CMK (cell line): ENCODE data around the gene PCSK6.
"Not testable (repeated sequence)": the region's sequence is repeated elsewhere in the genome, so short reads cannot be mapped to it uniquely, and the experiment has no call there.

Source experiments
- DNase-seq: peaks from one replicate; pipeline ENCODE4 v3.0.0-alpha.2; 2010; ENCODE audit warnings: low read depth

Gene PCSK6

DNA sequence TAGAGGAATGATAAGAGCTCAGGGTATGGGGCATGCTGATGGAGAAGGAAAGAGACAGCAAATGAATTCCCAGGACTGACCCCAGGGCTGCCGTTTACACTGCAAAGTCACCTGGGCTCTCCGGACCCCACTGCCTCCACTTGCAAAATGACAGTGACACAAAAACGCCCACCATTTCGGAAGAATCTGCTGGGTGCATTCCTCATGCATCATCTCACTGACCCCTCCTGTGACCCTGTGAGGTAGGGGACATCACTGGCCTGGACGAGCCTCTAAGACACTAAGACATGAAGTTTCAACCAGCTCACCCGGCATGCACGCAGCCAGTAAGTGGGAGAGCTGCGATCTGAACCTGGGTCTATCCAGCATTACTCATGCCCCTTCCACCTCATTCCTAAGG, 60.3 kb downstream of the PCSK6 start:
- no peak for DNase-seq

DNA sequence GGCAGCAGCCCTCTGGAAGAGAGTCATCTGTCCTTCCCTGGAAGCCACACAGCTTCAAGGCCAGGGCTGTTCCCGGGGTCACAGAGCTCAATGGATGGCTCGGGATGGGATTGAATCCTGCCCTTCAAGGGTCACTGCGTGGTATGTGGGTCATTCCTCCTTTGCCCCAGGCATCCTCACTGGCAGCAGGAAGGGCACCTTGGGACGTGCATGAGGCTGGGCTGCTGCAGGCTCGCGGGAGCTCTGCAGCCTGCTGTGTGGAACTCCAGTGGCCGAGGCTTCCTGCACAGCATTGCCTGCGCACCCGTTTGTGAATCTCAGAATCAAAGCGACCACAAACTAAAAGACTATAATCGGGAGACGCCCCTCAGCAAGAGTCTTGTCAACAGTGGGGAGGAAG, 60.7 kb downstream of the PCSK6 start:
- no peak for DNase-seq

DNA sequence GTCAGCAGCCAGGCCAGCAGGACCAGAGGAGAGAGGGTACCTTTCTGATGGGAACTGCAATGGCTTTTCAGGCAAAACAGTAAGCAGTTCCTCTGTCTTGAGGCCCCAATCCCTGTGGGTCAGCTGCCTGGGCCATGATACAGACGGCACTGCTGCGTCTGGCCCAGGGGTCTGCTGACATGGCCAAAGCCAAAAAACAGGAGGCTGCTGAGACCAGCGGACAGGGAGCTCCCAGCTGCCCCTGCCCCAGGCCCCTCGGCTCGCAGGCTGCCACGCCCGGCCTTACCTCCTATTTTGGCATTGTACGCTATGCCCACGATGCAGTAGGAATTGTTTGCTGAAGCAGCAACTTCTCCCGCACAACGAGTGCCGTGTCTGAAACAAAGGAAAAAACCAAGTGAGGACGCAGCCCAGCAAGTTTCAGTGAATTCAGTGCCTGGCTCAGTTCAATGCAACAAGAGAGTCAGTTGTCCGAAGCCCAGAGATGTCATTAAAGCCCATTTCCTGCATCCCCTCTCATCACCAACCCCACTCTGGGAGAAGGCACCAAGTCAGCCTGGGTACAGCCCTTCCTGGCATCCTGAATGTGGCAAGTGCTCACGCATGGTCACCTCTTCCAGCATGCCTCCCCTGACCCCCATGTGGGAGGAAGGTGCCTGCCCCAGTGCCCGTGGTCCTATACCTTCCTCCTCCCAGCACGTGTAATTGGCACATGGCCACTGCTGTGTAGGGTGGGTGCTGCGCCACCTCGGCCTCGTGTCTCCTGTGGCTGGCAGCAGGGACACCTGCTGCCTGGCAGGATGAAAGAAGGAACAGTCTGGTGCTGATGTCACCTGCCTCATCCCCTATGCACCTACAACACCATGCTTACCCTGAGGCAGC, 61.7 kb downstream of the PCSK6 start:
- no peak for DNase-seq

DNA sequence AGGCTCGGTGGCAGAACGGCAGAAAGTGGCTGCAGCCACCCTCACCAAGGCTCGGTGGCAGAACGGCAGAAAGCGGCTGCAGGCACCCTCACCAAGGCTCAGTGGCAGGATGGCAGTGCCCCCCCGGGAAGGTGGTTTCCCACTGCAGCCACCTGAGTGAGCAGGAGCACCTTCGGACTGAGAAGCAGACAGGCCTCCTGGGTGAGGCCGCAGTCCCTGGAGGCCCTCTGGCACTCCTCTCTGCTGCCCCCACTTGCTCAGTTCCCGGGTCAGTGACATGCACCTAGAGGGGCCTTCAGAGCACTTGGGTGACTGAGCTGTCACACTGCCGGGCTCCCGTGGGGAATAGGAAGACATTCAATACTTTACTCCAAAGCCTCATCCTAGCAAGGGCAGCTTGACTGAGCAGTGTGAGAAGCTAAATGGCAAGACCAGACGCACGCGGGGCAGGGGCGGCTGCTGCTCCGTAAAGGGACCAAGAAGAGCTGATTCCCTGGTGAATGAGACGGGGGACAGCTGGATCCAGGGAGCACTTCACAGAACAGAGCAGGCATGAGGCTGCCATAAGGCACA, 62.7 kb downstream of the PCSK6 start:
- no peak for DNase-seq

DNA sequence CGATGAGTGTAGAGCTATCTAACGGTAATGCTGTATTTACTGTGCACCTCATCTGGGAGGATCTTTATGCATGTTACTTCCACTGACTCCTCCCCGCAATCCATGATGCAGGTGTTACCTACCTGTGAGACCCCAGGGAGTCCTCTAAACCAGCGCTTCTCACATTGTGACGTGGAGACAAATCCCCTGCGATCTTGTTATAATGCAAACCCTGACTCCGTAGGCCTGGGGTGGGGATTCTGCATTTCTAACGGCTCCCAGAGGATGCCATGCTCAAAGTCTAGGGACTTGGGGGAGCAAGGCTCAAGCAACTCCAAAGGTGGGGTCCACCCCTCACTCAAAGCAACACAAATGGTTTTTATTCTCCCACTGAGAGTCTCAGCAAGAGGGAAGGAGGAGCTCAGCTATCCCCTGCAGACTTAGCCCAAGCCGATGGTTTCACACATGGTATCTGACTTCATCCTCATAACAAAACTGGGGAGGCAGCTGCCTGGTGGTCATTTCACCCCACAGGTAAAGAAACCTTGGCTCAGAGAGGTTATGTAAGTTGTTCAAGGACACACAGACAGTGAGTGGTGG, 63.6 kb downstream of the PCSK6 start:
- no peak for DNase-seq

DNA sequence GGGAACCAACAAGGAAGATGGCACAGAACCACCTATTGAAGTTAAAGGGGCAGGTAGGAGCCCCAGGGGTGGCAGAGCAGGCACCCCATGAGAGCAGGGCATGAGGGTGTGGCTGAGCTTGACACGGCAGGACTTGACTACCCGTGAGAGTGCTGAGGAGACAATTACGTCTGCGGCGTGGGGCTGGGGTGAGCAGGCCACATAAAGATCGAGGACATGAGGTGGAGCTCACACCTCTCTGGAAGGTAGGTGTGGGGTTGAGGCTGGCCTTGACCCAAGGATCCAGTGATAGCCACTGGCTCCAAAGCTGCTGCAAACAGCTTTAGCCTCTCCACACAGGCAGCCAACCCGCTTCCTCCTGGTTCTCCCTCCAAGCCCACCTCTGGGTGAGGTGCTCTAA, 64.5 kb downstream of the PCSK6 start:
- no peak for DNase-seq

DNA sequence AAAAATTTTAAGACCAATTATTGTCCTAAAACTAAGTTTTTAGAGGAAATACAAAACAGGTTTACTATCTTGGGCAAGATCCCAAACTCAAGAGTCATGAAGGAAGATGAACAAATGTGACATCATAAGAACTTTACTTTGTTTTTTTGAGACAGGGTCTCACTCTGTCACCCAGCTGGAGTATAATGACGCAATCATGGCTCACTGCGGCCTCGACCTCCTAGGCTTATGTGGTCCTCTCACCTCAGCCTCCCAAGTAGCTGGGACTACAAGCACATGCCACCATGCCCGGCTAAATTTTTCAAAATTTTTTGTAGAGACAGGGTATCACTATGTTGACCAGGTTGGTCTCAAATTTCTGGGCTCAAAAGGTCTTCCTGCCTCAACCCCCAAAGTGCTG, 69.3 kb downstream of the PCSK6 start:
- DNase-seq = no peak

DNA sequence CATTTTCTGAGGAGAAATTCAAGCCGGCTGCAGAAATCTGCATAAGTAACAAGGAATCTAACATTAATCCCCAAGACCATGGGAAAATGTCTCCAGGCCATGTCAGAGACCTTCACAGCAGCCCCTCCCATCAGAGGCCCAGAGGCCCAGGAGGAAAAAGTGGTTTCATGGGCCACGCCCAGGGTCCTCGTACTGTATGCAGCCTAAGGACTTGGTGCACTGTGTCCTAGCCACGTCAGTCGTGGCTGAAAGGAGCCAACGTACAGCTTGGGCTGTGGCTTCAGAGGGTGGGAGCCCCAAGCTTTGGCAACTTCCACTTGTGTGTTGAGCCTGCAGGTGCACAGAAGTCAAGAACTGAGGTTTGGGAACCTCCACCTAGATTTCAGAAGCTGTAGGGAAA, 73.0 kb downstream of the PCSK6 start:
- not testable (repeated sequence) for DNase-seq

DNA sequence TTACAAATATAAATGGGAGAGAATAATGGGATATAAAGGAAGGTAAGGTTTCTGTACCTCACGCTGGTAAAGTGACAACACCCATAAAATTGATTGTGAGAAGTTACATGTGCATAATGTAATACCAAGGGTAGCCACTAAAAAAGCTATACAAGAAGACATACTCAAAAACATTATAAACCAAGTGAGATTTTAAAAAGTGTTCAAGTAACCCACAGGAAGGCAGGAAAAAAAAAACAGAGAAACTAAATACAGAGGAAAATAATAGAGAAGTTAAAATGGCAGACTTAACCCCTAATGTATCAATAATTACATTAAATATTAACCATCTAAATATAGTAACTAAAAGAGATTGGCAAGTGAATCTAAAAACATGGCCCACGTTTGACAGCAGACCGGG, 76.3 kb downstream of the PCSK6 start:
- no peak for DNase-seq

DNA sequence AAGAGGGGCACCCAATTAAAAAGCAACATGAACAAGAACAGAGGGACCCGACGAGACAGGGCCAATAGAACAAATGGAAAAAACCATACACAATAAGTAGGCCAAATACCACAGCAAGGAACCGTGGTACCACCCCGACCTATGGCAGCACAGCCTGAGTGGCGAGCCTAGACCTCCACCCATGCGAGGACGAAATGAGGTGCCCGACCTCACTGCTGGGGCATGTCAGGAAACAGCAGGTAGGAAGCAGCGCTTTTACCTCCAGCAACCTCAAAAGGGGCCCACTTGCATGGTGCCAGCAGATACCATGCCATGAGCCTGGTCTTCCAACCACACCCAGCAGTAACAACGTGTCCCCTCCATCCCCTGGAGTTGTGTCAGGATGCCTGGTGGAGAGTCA, 77.9 kb downstream of the PCSK6 start:
- no peak for DNase-seq

DNA sequence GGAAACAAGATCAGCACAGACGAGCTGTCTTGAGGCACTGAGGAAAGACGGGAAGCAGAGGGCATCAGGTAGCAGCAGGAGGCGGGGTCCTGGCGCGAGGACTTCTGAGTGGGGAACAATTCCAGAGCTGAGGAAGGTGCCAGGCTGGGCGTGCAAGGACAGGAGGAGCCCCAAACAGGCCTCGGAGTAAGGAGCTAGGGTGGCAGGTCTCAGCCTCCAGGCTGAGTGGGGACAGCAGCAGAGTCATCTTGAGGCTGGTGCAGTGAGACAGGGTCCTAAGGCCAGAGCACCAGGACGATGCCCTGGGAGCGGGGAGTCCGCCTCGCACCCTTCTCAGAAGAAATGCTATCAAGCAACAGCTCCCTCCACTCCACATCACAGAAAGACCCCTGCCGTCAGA, 78.4 kb downstream of the PCSK6 start:
- DNase-seq = no peak

DNA sequence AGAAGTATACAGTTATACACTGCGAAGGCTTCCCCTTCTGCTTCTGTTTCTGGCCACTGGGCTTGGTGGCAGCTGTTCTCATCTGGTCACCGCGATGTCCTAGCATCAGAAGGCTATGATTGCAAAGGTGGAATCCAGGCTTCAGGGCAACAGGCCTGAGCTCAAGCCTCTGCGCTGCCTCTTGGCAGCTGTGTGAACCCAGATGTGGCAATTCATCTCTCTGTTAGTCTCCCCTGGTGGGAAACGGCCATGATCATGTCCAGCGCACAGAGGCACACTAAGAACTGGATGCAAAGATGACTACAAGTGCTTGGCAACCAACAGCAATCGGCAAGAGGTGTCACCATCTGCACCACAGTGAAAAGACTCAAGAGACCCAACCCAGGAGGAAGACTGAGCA, 78.9 kb downstream of the PCSK6 start:
- no peak for DNase-seq

DNA sequence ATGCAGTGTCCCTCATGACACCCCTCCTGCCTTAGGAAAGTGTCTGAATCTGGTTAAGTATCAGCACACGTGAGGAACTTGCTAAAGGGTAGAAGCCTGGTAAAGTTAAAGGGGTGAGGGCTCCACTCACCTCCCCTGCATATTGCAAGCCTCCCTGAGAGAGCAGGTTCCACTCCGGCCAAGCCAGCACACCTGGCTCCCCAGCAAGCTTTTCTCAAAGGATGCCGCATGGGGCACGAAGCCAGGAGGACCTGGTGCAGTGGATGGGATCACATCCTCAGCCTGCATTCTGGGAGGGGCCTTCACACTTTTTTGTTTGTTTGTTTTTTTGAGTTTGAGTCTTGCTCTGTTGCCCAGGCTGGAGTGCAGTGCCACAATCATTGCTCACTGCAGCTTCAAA, 79.9 kb downstream of the PCSK6 start:
- no peak for DNase-seq

DNA sequence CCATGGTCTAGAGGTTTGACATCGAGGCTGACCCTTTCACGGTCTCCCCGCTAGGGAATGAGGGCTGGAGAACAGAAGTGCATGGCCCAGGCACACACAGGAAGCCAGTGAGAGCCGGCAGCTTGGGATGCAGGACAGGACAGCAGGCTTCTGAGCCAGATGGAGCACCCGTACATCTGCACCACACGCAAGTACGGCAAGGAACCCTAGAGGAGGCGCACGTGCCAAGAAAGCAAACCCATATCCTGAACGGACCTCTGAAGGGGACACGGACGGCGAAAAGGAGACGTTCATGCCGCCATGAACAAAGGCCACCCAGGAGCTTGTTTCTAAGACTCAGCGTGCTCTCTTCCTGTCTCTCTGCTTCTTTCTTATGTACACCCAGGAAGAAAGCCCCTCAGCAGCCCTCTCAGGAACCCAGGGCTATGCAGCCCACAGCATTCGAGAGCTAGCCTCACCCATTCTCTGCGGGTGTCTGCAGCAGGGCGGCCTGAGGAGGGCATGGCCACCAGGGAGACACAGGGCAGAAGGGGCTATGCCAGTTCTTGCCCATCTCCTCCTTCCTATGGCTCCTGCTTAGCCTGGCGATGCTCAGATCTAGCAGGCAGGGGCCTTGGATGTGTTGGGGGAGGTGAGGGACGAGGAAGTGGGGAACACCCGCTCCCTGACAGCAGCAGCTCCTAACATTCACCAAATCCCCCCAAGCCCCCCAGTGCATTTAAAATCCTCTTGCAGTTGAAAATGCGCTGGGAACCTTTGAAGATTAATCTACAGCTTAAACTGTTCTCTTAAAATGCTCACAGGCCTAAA, 81.3 kb downstream of the PCSK6 start:
- DNase-seq = no peak

DNA sequence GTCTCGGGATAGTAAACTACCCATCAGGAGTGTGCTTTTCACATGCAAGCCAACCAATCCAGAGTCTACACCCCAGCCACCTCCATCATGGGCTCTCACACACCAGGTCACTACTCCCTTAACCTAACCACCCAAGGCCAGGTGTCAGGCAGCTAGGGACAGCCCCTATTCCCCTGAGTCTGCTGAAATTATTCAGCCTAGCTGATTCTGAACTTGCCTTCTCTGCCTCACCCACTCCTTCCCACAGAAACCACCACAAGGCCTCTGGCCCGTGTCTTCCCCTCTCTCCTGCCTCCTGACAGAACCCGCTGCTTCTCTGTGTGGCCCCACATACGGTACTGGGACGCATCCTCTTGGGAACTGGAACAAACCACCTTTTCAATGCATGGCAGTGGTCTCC, 82.1 kb downstream of the PCSK6 start:
- DNase-seq = no peak

DNA sequence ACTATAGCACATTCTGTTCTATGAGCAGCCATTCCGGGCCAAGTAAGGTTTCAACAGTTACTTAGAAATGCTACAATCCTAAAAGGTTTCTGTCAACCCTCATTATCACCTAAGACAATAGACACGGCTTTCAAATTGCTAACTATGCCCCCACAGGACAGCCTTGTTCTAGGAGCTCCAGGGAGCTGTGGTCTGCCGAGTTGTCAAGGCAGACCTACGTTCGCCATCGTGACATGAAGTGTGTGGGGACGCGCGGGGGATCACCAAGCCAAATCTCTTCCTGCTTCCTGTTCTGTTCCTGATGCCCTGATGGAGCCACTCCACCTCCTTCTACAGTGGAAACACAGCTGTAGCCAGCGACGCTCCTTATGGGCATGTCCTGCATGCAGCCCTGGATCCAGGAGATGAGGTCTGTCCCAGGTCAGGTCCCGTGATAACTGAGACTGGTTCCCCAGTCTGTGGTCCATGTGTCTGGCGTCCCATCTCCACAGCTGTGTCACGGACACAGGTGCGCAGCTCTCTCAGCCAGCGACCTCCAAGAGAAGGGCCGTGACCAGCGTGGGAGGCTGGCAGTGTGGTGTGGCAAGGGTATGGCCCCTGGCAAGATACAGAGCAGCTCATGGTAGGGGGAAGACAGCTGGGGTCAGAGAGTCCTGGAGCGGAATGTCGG, 82.8 kb downstream of the PCSK6 start:
- DNase-seq = no peak

DNA sequence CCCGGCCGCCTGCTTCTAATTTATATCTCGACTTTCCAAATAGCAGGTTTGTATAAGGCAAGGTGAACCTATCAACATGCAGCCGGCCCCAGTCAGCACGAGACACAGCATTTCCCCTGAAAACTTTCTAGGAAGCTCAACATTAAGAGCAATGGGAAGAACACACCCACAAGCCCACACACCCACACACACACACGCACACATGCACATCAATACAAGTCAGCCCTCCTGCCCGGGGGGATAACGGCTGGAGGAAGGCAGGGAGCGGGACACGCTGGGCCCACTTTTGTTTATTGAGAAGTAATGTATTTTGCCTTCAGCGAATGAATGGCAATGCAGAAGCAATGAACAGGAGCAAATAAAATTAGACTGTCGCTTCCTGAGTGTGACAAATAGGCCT, 83.5 kb downstream of the PCSK6 start:
- no peak for DNase-seq

DNA sequence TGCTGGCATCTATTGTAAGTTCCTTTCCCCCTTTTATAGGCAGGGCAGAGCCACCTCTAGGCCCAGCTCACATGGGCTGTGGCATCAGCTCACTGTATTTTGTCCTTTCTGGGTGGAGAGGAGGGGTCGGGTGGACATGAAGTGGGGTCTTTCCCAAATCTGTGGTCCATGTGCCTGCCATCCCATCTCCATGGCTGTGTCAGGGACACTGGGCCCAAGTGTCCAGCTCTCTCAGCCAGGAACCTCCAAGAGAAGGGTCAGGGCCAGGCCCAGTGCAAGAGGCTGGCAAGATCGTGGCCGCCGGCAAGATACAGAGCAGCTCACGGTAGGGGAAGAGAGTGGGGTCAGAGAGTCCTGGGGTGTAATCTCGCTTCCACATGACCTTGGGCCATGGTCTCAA, 85.3 kb downstream of the PCSK6 start:
- DNase-seq = no peak

DNA sequence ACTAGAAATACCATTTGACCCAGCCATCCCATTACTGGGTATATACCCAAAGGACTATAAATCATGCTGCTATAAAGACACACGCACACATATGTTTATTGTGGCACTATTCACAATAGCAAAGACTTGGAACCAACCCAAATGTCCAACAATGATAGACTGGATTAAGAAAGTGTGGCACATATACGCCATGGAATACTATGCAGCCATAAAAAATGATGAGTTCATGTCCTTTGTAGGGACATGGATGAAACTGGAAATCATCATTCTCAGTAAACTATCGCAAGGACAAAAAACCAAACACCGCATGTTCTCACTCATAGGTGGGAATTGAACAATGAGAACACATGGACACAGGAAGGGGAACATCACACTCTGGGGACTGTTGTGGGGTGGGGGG, 86.6 kb downstream of the PCSK6 start:
- not testable (repeated sequence) for DNase-seq

DNA sequence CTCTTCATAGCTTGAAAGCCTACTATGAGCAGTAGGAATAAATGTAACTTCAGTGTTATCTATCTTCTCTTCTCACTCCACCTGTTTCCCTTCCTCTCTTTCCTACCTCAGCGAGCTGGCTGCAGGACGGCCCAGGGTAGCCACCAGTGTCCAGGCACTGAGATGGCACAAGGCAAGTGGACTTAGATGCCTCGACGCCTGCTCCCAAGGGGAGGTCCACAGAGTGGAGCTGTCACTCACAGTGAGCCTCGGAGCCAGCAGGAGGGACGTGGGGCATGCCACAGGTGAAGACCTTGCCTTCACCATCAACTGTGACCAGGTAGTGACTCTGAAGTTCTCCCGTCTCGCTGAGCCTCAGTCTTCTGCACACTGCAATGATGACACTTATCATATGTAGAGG, 88.2 kb downstream of the PCSK6 start:
- DNase-seq = no peak

DNA sequence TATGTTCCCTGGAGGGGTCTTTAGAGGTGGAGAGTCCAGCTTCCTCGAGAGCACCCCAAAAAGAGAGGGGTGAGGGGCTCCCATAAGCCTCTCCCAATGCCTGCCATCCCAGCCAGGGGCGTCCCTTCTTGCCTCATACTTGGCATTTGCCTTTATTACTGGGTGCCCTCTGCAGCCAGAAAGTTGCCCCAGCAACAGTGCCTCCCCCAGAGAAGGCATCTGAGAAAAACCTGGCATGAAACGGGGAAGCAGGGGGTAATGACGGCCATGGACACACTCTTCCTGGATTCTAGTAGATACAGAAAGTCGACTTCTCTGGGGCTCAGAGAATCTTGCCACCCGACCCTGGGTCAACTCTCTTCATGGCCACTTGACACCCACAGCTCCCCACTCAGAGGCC, 90.1 kb downstream of the PCSK6 start:
- DNase-seq = no peak

DNA sequence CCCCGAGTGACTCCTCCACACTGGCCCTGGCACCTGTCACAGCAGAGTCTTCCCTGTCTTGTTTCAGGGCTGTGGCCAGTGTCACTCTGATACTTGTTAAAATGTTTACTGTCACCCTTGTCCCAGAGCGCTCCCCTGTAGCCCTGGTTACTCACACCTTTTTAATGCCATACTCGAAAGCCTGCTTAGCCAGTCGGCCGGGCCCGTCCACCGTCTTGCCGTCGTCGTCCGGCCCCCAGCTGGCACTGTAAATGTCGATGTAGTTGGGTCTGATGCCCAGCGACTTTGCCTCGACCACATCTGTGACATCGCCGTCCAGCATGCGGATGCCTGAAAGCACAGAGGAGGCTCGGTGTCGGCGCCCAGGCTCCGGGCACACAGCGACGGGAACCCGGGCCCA, 91.3 kb downstream of the PCSK6 start:
- no peak for DNase-seq
